Hematopoietic multipotent progenitor cell treated with erythropoietin and hydrocortisone succinate and interleukin-3 and kit ligand, for 4 days (in vitro differentiated cells): ENCODE measurements around the gene COX8A.

ENCODE experiments used
- DNase-seq: peaks from one replicate; pipeline ENCODE4 v3.0.0-alpha.2; 2015

Gene COX8A

GRCh38 chr11:64022125-64022784 is 47.8 kb downstream of the COX8A start:
- no peak for DNase-seq

GRCh38 chr11:64023712-64024710 is 49.6 kb downstream of the COX8A start:
- no peak for DNase-seq

GRCh38 chr11:64025205-64025604 is 50.8 kb downstream of the COX8A start:
- DNase-seq: no peak
